Neural progenitor cell (in vitro differentiated cells): ENCODE results near the gene DNAJC3. TPM values are rescaled to one million over a fixed set of nuclear protein-coding genes. Genes with fewer than 3 reads are reported as not detected.
"Not testable (repeated sequence)": the region's sequence is repeated elsewhere in the genome, so short reads cannot be mapped to it uniquely, and the experiment has no call there.

Experiments
- DNase-seq: peaks from one replicate; pipeline ENCODE4 v3.0.0-alpha.2; 2016; ENCODE audit warnings: low spot score
- H2AFZ ChIP-seq: fragments of 200-600 bp; sonication (generic); replicated peaks from 2 replicates; pipeline ENCODE4 v1.6.1; 2016; ENCODE audit warnings: antibody characterized with exemption
- H3F3A ChIP-seq: fragments of 200-600 bp; sonication (generic); 2 replicates; pipeline ENCODE4 v1.6.1; 2016; ENCODE audit warnings: antibody characterized with exemption, low read depth
- H3K27ac ChIP-seq: fragments of 200-600 bp; sonication (generic); 2 replicates; pipeline ENCODE4 v1.5.1; 2016; ENCODE audit warnings: mild to moderate bottlenecking
- H3K27me3 ChIP-seq: fragments of 200-600 bp; sonication (generic); 2 replicates; pipeline ENCODE4 v1.6.1; 2016; ENCODE audit warnings: mild to moderate bottlenecking, moderate library complexity
- H3K36me3 ChIP-seq: fragments of 200-600 bp; sonication (generic); 2 replicates; pipeline ENCODE4 v1.5.1; 2016
- H3K4me1 ChIP-seq: fragments of 200-600 bp; sonication (generic); 2 replicates; pipeline ENCODE4 v1.6.1; 2016; ENCODE audit warnings: mixed run types
- H3K4me2 ChIP-seq: fragments of 200-600 bp; sonication (generic); 2 replicates; pipeline ENCODE4 v1.6.1; 2016
- H3K4me3 ChIP-seq: fragments of 200-600 bp; sonication (generic); 2 replicates; pipeline ENCODE4 v1.5.1; 2016
- H3K79me2 ChIP-seq: fragments of 200-600 bp; sonication (generic); 2 replicates; pipeline ENCODE4 v1.6.1; 2016; ENCODE audit warnings: low read depth
- H3K9ac ChIP-seq: fragments of 200-600 bp; sonication (generic); 2 replicates; pipeline ENCODE4 v1.6.1; 2016
- H3K9me3 ChIP-seq: fragments of 200-600 bp; sonication (generic); 2 replicates; pipeline ENCODE4 v1.5.1; 2016; ENCODE audit warnings: low read depth
- H4K20me1 ChIP-seq: fragments of 200-600 bp; sonication (generic); 2 replicates; pipeline ENCODE4 v1.6.1; 2016; ENCODE audit warnings: low read depth
- H3K27ac Mint-ChIP-seq: 3 replicates; pipeline ENCODE4 v1.8.0; 2021; ENCODE audit warnings: mixed read lengths
- H3K27me3 Mint-ChIP-seq: 2 replicates; pipeline ENCODE4 v1.8.0; 2022; ENCODE audit warnings: low read depth, mild to moderate bottlenecking, inconsistent platforms, moderate library complexity, mixed read lengths; ENCODE audit not compliant: insufficient read depth
- H3K36me3 Mint-ChIP-seq: 3 replicates; pipeline ENCODE4 v1.8.0; 2021; ENCODE audit warnings: mixed read lengths
- H3K4me1 Mint-ChIP-seq: 3 replicates; pipeline ENCODE4 v1.8.0; 2021; ENCODE audit warnings: mixed read lengths
- H3K4me3 Mint-ChIP-seq: 3 replicates; pipeline ENCODE4 v1.8.0; 2021; ENCODE audit warnings: mild to moderate bottlenecking, moderate library complexity, mixed read lengths
- H3K9me3 Mint-ChIP-seq: 3 replicates; pipeline ENCODE4 v1.8.0; 2020; ENCODE audit warnings: mixed read lengths
- CTCF ChIP-seq: fragments of 200-600 bp; sonication (generic); IDR thresholded peaks from 2 replicates; pipeline ENCODE4 v1.5.1; 2017; ENCODE audit warnings: antibody characterized with exemption, mild to moderate bottlenecking
- EZH2 ChIP-seq: fragments of 200-600 bp; sonication (generic); IDR thresholded peaks from 2 replicates; pipeline ENCODE4 v1.6.1; 2017; ENCODE audit warnings: antibody characterized with exemption, mild to moderate bottlenecking, moderate library complexity
- EZH2phosphoT487 ChIP-seq: fragments of 200-600 bp; sonication (generic); IDR thresholded peaks from 2 replicates; pipeline ENCODE4 v1.6.1; 2017; ENCODE audit warnings: antibody characterized with exemption
- total RNA-seq: library from RNA; depleted of rRNA; stranded (reverse); fragments of >200 nt; gene quantifications from 2 replicates; pipeline ENCODE4 v1.2.3, GENCODE V29; 2015; ENCODE audit warnings: low replicate concordance

DNAJC3 gene
- total RNA-seq, 1 donor from 2014 or later: 17.3 TPM

- Histone ChIP-seq H2AFZ (no peak overlapping the region), H3K4me3 (no peak overlapping the region), H3K4me1 (no peaks in the 10 kb centered on the region), H3K27me3 (no peaks in the 10 kb centered on the region), H3K9me3 (no peaks in the 10 kb centered on the region), H3K9ac (no peak overlapping the region), H3K27ac (no peak overlapping the region), H3K79me2 (peaks cover 48% of the 10 kb centered on the region), H3K4me2 (no peak overlapping the region), H3F3A (no peaks in the 10 kb centered on the region), H3K36me3 (no peaks in the 10 kb centered on the region), H4K20me1 (no peaks in the 10 kb centered on the region)
- H3K4me3 Mint-ChIP-seq: no peak overlapping the region
- H3K9me3 Mint-ChIP-seq: peaks cover 49% of the 10 kb centered on the region
- TF ChIP-seq CTCF: no peak
- DNase-seq: no peak
- H3K27me3 Mint-ChIP-seq: peaks cover 4% of the 10 kb centered on the region
- H3K36me3 Mint-ChIP-seq: peaks cover 20% of the 10 kb centered on the region
- no peak overlapping the region for H3K27ac Mint-ChIP-seq
- no peaks in the 10 kb centered on the region for H3K4me1 Mint-ChIP-seq
Observed at GRCh38 chr13:95689582-95689926, 12.6 kb downstream of the DNAJC3 start.

GRCh38 chr13:95690986-95691385 is 14.0 kb downstream of the DNAJC3 start:
- Mint-ChIP-seq H3K9me3 (peaks cover 41% of the 10 kb centered on the region), H3K36me3 (peaks cover 13% of the 10 kb centered on the region)
- not testable (repeated sequence) for H3F3A ChIP-seq, H3K9me3 ChIP-seq, H3K36me3 ChIP-seq, H3K4me3 ChIP-seq, H3K27me3 ChIP-seq, H4K20me1 ChIP-seq, H3K4me3 Mint-ChIP-seq, H3K27ac ChIP-seq, H3K27me3 Mint-ChIP-seq, H2AFZ ChIP-seq, H3K4me1 Mint-ChIP-seq, DNase-seq, H3K9ac ChIP-seq, H3K4me1 ChIP-seq, H3K4me2 ChIP-seq, H3K27ac Mint-ChIP-seq
- H3K79me2 ChIP-seq: peaks cover 38% of the 10 kb centered on the region

DNA sequence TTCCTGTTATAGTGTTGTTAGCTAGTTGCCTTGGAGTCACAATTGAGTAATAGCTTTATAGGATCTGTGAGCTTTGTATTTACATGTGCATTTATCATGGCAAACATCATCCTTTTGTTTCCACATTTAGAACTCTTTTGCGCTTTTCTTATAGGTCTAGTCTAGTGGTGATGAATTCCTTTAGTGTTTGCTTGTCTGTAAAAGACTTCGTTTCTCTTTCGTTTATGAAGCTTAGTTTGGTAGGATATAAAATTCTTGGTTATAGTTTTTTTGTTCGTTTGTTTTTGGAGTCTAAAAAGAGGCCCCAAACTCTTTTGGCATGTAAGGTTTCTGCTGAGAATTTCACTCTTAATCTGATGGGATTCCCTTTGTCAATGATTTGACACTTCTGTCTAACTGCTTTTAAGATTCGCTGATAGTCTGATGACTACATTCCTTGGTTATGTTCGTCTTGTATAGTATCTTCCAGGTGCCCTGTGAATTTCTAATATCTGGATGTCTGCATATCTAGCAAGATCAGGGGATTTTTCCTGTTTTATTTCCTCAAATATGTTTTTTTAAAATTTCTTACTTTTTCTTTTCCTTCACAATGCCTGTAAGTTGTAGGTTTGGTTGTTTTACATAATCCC is 20.2 kb downstream of the DNAJC3 start:
- Histone ChIP-seq H3F3A (no peaks in the 10 kb centered on the region), H3K4me2 (no peak overlapping the region), H3K27ac (no peak overlapping the region), H3K4me1 (no peaks in the 10 kb centered on the region), H3K9ac (no peak overlapping the region), H3K79me2 (peaks cover 28% of the 10 kb centered on the region), H3K36me3 (no peaks in the 10 kb centered on the region), H4K20me1 (no peaks in the 10 kb centered on the region), H3K27me3 (no peaks in the 10 kb centered on the region), H2AFZ (no peak overlapping the region), H3K9me3 (no peaks in the 10 kb centered on the region), H3K4me3 (no peak overlapping the region)
- no peak overlapping the region for H3K4me3 Mint-ChIP-seq
- TF ChIP-seq EZH2: no peak
- TF ChIP-seq EZH2phosphoT487: no peak
- no peak for TF ChIP-seq CTCF
- no peak for DNase-seq
- peaks cover 9% of the 10 kb centered on the region for H3K9me3 Mint-ChIP-seq
- H3K27ac Mint-ChIP-seq: no peak overlapping the region
- H3K27me3 Mint-ChIP-seq: no peaks in the 10 kb centered on the region
- H3K4me1 Mint-ChIP-seq: no peaks in the 10 kb centered on the region
- peaks cover 3% of the 10 kb centered on the region for H3K36me3 Mint-ChIP-seq

DNA sequence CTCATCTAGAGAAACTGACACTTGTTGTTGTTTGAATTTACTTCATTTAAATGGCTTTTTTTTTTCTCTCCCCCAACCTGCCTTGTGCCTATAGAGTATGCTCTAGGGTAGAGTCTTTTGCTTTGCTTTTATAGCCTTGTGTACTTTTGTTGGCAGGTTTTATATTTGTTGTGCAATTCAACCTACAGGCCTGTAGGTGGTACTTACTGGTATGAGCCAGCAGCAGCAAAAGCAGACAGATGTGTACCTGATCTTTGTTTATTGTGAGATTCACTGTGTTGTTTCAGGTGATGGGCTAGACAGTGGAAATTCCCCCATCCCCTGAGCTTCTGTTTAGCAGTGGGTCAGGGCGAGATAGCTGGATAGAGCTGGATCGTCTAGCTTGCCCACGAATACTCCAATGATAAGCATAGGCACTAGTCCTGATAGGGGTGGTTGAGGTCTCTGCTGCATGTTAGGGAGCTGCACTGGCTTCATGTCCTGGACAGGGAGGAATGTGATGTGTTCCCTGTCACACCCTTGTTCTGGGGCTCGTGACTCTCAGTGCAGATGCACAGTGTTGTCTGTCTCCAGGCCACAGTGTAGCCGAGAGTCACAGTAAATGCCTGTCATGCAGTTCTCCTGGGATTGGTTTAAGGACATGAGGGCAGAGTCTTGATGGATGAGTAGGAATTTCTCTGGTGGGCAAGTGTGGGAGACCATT is 21.3 kb downstream of the DNAJC3 start:
- Histone ChIP-seq H3K36me3 (no peaks in the 10 kb centered on the region), H3K4me1 (no peaks in the 10 kb centered on the region), H3K4me3 (no peak overlapping the region), H3K27ac (no peak overlapping the region), H3K9ac (no peak overlapping the region), H3K27me3 (no peaks in the 10 kb centered on the region), H3F3A (no peaks in the 10 kb centered on the region), H3K4me2 (no peak overlapping the region), H3K9me3 (no peaks in the 10 kb centered on the region), H2AFZ (peak overlapping the region; percentile 39), H3K79me2 (peaks cover 28% of the 10 kb centered on the region), H4K20me1 (no peaks in the 10 kb centered on the region)
- DNase-seq: no peak
- Mint-ChIP-seq H3K4me3 (no peak overlapping the region), H3K36me3 (peaks cover 2% of the 10 kb centered on the region), H3K4me1 (no peaks in the 10 kb centered on the region), H3K27me3 (no peaks in the 10 kb centered on the region), H3K27ac (no peak overlapping the region), H3K9me3 (peaks cover 8% of the 10 kb centered on the region)
- no peak for TF ChIP-seq EZH2
- TF ChIP-seq EZH2phosphoT487: no peak
- TF ChIP-seq CTCF: peak; percentile 51
